Mesendoderm (in vitro differentiated cells): ENCODE results near the gene SLC13A3.

Source experiments
- DNase-seq: peaks from one replicate; pipeline ENCODE4 v3.0.0; 2013
- H2AK5ac ChIP-seq: 2 replicates; pipeline ENCODE4 v1.6.1; 2013; ENCODE audit warnings: low read length, inconsistent platforms
- H2BK120ac ChIP-seq: 2 replicates; pipeline ENCODE4 v1.6.1; 2013; ENCODE audit warnings: low read depth, mild to moderate bottlenecking, low read length, moderate library complexity, mixed read lengths
- H2BK15ac ChIP-seq: replicated peaks from 2 replicates; pipeline ENCODE4 v1.6.1; 2013; ENCODE audit warnings: low read depth, mild to moderate bottlenecking, moderate library complexity
- H2BK5ac ChIP-seq: 2 replicates; pipeline ENCODE4 v1.6.1; 2013; ENCODE audit warnings: low read length, inconsistent platforms
- H3K18ac ChIP-seq: 2 replicates; pipeline ENCODE4 v1.6.1; 2013; ENCODE audit warnings: mild to moderate bottlenecking, low read length, mixed read lengths
- H3K23ac ChIP-seq: one replicate; pipeline ENCODE4 v1.6.1; 2013; ENCODE audit warnings: low read length
- H3K27ac ChIP-seq: 2 replicates; pipeline ENCODE4 v1.5.1; 2013; ENCODE audit warnings: low read depth, mild to moderate bottlenecking, inconsistent platforms, low read length, moderate library complexity
- H3K27me3 ChIP-seq: 2 replicates; pipeline ENCODE4 v1.6.1; 2013; ENCODE audit warnings: low read length, control low read depth, mild to moderate bottlenecking, inconsistent platforms; ENCODE audit not compliant: insufficient read depth, poor library complexity
- H3K36me3 ChIP-seq: 2 replicates; pipeline ENCODE4 v1.6.1; 2013; ENCODE audit warnings: low read length, inconsistent platforms; ENCODE audit not compliant: control insufficient read depth, insufficient read depth
- H3K4ac ChIP-seq: one replicate; pipeline ENCODE4 v1.6.1; 2013; ENCODE audit warnings: low read depth, mild to moderate bottlenecking, low read length, moderate library complexity
- H3K4me1 ChIP-seq: 2 replicates; pipeline ENCODE4 v1.6.1; 2013; ENCODE audit warnings: low read depth, low read length, inconsistent platforms; ENCODE audit not compliant: control insufficient read depth
- H3K4me2 ChIP-seq: 2 replicates; pipeline ENCODE4 v1.6.1; 2013; ENCODE audit warnings: low read length
- H3K4me3 ChIP-seq: 2 replicates; pipeline ENCODE4 v1.5.1; 2013; ENCODE audit warnings: mild to moderate bottlenecking, low read length
- H3K56ac ChIP-seq: one replicate; pipeline ENCODE4 v1.6.1; 2013; ENCODE audit warnings: low read length
- H3K79me1 ChIP-seq: 2 replicates; pipeline ENCODE4 v1.6.1; 2013; ENCODE audit warnings: low read length, inconsistent platforms
- H3K79me2 ChIP-seq: 2 replicates; pipeline ENCODE4 v1.6.1; 2013; ENCODE audit warnings: mild to moderate bottlenecking, low read length; ENCODE audit not compliant: control insufficient read depth, insufficient read depth
- H3K9ac ChIP-seq: 2 replicates; pipeline ENCODE4 v1.6.1; 2013; ENCODE audit warnings: low read length, inconsistent platforms
- H4K5ac ChIP-seq: one replicate; pipeline ENCODE4 v1.6.1; 2013; ENCODE audit warnings: low read length
- H4K8ac ChIP-seq: one replicate; pipeline ENCODE4 v1.6.1; 2013; ENCODE audit warnings: low read depth, mild to moderate bottlenecking, control low read depth, low read length, moderate library complexity
- WGBS: extraction: QIAGEN DNeasy Blood & Tissue Kit; methylation state at CpG from one replicate; pipeline ENCODE4 v1.1.7; 2013; ENCODE audit warnings: low lambda C conversion rate, missing lambda C conversion rate; ENCODE audit not compliant: insufficient coverage; ENCODE audit errors: extremely low coverage; 5-methylcytosine and 5-hydroxymethylcytosine counted together

Gene SLC13A3

DNA sequence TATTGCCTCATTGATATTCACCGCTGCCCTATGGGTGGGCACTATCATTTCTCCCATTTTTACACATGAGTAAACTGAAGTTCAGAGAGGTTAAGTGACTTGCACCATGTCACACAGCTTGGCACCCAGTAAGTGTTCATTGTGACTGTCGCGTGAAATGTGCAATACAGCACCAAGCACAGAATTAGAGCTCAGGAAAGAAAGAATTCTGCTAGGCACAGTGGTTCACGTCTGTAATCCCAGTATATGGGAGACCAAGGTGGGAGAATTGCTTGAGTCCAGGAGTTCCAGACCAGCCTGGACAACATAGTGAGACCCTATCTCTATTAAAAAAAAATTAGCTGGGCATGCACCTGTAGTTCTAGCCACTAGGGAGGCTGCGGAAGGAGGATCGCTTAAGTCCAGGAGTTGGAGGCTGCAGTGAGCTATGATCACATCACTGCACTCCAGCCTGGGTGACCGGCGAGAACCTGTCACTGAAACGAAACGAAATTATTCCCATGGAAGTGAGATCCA, 626 bp downstream of the SLC13A3 start:
- no peak overlapping the region for H3K56ac ChIP-seq
- no peaks in the 10 kb centered on the region for H3K36me3 ChIP-seq
- H3K4ac ChIP-seq, result no peak overlapping the region
- H3K79me1 ChIP-seq, result no peaks in the 10 kb centered on the region
- no CpG with 5 or more reads among the region's 10 CpGs for WGBS
- H3K4me2 ChIP-seq, result no peak overlapping the region
- H3K27ac ChIP-seq, result no peak overlapping the region
- no peak overlapping the region for H3K4me3 ChIP-seq
- no peak overlapping the region for H3K18ac ChIP-seq
- no peak overlapping the region for H2BK120ac ChIP-seq
- no peak for DNase-seq
- H3K27me3 ChIP-seq, result no peaks in the 10 kb centered on the region
- H3K4me1 ChIP-seq, result no peaks in the 10 kb centered on the region
- no peak overlapping the region for H3K23ac ChIP-seq
- no peaks in the 10 kb centered on the region for H3K79me2 ChIP-seq
- H2BK5ac ChIP-seq, result no peak overlapping the region
- no peak overlapping the region for H4K8ac ChIP-seq
- H3K9ac ChIP-seq, result no peak overlapping the region
- no peak overlapping the region for H4K5ac ChIP-seq
- no peak overlapping the region for H2BK15ac ChIP-seq
- no peak overlapping the region for H2AK5ac ChIP-seq

DNA sequence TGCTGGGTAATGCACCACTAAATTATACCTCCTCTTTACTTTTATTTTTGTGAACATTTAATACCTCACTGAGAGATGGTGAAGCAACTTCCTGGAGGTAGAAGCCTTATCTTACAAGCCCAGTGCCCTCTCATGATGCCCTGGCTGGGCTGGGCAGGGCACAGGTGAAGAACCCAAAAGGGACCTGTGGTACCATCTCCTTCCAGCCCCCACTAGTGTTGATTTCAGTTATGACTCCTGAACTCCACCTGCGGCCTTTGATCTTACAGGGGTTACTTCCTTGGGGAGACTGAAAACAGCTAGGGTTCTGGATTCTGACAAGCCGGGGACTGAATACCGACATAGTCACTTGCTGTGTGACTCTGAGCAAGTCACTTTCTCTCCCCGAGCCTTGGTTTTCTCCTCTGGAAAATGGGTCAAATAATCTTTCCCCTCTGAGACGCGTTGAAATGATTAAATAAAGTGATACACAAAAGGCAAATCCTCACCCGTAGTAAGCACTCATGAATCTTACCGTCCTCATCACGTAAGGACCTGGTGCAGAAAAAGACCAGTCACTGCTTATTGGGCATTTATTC, 1.2 kb downstream of the SLC13A3 start:
- Histone ChIP-seq H3K23ac (no peak overlapping the region), H3K27ac (no peak overlapping the region), H2AK5ac (no peak overlapping the region), H3K4ac (no peak overlapping the region), H3K36me3 (no peaks in the 10 kb centered on the region), H2BK120ac (no peak overlapping the region), H3K4me1 (no peaks in the 10 kb centered on the region), H3K4me2 (no peak overlapping the region), H3K9ac (no peak overlapping the region), H3K56ac (no peak overlapping the region), H3K79me2 (no peaks in the 10 kb centered on the region), H3K18ac (no peak overlapping the region), H4K5ac (no peak overlapping the region), H4K8ac (no peak overlapping the region), H3K79me1 (no peaks in the 10 kb centered on the region), H3K4me3 (no peak overlapping the region), H2BK15ac (no peak overlapping the region), H2BK5ac (no peak overlapping the region), H3K27me3 (no peaks in the 10 kb centered on the region)
- no peak for DNase-seq
- no CpG with 5 or more reads among the region's 9 CpGs for WGBS

- Histone ChIP-seq H2BK120ac (no peak overlapping the region), H3K18ac (no peak overlapping the region), H3K79me1 (no peaks in the 10 kb centered on the region), H3K79me2 (no peaks in the 10 kb centered on the region), H2BK15ac (no peak overlapping the region), H3K4me3 (no peak overlapping the region), H4K5ac (no peak overlapping the region), H2AK5ac (no peak overlapping the region), H3K36me3 (no peaks in the 10 kb centered on the region), H3K9ac (no peak overlapping the region), H3K4ac (no peak overlapping the region), H3K56ac (no peak overlapping the region), H4K8ac (no peak overlapping the region), H3K23ac (no peak overlapping the region), H3K27ac (no peak overlapping the region), H2BK5ac (no peak overlapping the region), H3K4me1 (no peaks in the 10 kb centered on the region), H3K27me3 (no peaks in the 10 kb centered on the region), H3K4me2 (no peak overlapping the region)
- WGBS, result no CpG with 5 or more reads among the region's 3 CpGs
- no peak for DNase-seq
Measured at GRCh38 chr20:46649650-46649949, 1.7 kb downstream of the SLC13A3 start.

- H3K79me1 ChIP-seq, result no peaks in the 10 kb centered on the region
- H3K36me3 ChIP-seq, result no peaks in the 10 kb centered on the region
- no peak overlapping the region for H3K23ac ChIP-seq
- no peak overlapping the region for H3K4me2 ChIP-seq
- H3K9ac ChIP-seq, result no peak overlapping the region
- H3K4me1 ChIP-seq, result no peaks in the 10 kb centered on the region
- H2BK5ac ChIP-seq, result no peak overlapping the region
- no peak overlapping the region for H4K5ac ChIP-seq
- no peak overlapping the region for H2AK5ac ChIP-seq
- H3K4ac ChIP-seq, result no peak overlapping the region
- H3K56ac ChIP-seq, result no peak overlapping the region
- H3K27ac ChIP-seq, result no peak overlapping the region
- no peaks in the 10 kb centered on the region for H3K27me3 ChIP-seq
- H2BK15ac ChIP-seq, result no peak overlapping the region
- no peak overlapping the region for H4K8ac ChIP-seq
- no peak overlapping the region for H2BK120ac ChIP-seq
- peak; percentile 90 for DNase-seq
- WGBS, result no CpG with 5 or more reads among the region's 8 CpGs
- H3K4me3 ChIP-seq, result no peak overlapping the region
- H3K18ac ChIP-seq, result no peak overlapping the region
- H3K79me2 ChIP-seq, result no peaks in the 10 kb centered on the region
Measured at GRCh38 chr20:46648903-46649649, 2.2 kb downstream of the SLC13A3 start.

- H3K27me3 ChIP-seq, result no peaks in the 10 kb centered on the region
- H4K8ac ChIP-seq, result no peak overlapping the region
- H3K4me1 ChIP-seq, result no peaks in the 10 kb centered on the region
- H3K79me1 ChIP-seq, result no peaks in the 10 kb centered on the region
- no peak overlapping the region for H3K4me2 ChIP-seq
- no peaks in the 10 kb centered on the region for H3K36me3 ChIP-seq
- H3K18ac ChIP-seq, result no peak overlapping the region
- H3K4ac ChIP-seq, result no peak overlapping the region
- no peak overlapping the region for H2AK5ac ChIP-seq
- no CpG with 5 or more reads among the region's 4 CpGs for WGBS
- H3K23ac ChIP-seq, result no peak overlapping the region
- H2BK15ac ChIP-seq, result no peak overlapping the region
- no peak for DNase-seq
- no peak overlapping the region for H2BK120ac ChIP-seq
- H4K5ac ChIP-seq, result no peak overlapping the region
- H3K27ac ChIP-seq, result no peak overlapping the region
- H2BK5ac ChIP-seq, result no peak overlapping the region
- no peak overlapping the region for H3K56ac ChIP-seq
- no peaks in the 10 kb centered on the region for H3K79me2 ChIP-seq
- no peak overlapping the region for H3K4me3 ChIP-seq
- H3K9ac ChIP-seq, result no peak overlapping the region
Measured at GRCh38 chr20:46647469-46647868, 3.8 kb downstream of the SLC13A3 start.
